DMS114 treated with DMSO at 0.1 percent for 48 hours (cell line): Measurements from ENCODE around the gene NUMA1.

Experiments used
- DNase-seq: peaks from one replicate; lab custom pipeline; 2025; ENCODE audit not compliant: unreplicated experiment; lab: John Stamatoyannopoulos, UW

Gene NUMA1

DNA sequence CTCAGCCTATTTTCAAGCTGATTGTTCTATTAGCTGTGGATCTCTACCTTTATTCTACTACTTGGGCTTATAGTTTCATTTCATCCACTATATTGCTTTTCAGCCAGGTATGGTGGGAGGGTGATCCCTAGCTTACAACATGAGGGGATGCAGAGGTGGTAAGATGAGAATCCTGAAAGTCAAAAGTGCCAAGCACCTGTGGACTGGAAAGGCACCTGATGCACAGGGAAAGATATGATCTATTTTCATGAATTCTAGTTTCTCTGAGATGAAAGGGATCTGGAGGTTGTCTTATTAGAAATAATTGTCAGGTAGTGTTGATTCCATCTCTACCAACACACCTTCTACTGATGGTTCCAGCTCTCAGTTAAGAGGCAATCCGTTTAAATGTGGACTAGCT is 103.3 kb downstream of the NUMA1 start:
- no peak for DNase-seq

DNA sequence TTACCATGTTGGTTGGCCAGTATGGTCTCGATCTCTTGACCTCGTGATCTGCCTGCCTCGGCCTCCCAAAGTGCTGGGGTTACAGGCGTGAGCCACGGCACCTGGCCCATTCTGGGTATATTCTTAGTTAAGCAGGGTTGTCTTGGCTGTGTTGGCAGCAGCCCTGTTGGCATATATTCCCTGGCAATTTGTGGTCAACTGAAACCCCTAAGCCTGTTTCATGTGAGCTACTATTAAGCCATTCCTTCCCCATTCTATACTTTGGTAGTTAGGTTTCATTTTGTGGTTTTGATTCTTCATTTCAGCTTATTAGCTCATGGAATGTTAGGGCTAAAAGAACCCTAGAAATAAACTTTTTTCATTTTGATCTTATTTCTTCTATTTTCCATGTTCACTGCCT is 103.8 kb downstream of the NUMA1 start:
- DNase-seq: no peak

DNA sequence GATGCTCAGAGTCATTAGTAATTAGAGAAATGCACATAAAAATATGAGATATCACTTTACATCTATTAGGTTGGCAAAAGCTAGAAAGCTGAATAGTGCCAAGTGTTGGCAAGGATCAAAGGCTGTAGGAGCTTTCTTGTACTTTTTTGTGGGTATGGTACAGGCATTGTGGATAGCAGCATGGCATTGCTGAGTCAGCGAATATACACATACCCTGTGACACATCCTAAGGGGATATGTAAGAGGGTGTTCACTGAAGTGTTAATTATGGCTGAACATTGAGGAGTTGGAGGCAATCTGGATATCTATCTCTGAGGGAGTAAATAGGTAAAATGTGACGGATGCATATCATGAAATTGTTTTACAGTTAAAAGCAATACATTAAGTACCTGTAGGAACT is 108.7 kb downstream of the NUMA1 start:
- no peak for DNase-seq

DNA sequence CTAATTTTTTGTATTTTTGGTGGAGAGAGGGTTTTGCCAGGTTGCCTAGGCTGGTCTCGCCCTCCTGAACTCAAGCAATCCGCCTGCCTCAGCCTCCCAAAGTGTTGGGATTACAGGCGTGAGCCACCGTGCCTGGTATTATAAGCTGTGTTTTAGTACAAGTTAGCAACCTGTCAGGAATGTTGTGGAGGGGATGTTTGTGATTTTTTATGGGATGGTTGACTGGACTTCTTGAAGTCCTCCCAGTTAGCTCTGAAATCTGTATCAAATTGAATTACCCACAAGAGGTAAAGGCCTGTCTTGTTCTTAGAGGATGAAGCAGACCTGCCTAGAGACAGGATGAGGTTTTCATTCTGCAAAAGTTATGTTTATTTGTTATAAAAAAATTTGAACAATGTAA is 115.7 kb downstream of the NUMA1 start:
- DNase-seq: no peak

DNA sequence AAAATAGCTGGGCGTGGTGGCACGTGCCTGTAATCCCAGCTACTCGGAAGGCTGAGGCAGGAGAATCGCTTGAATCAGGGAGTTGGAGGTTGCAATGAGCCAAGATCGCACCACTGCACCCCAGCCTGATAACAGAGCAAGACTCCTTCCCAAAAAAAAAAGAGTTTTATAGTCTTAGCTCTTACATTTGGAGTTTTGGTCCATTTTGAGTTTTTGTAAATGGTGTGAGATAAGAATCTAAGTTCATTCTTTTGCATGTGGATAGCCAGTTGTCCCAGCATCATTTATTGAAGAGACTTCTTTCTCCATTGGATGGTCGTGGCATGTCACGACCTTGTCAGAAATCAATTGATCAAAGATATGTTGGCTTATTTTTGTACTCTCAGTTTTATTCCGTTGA is 116.9 kb downstream of the NUMA1 start:
- DNase-seq: no peak

DNA sequence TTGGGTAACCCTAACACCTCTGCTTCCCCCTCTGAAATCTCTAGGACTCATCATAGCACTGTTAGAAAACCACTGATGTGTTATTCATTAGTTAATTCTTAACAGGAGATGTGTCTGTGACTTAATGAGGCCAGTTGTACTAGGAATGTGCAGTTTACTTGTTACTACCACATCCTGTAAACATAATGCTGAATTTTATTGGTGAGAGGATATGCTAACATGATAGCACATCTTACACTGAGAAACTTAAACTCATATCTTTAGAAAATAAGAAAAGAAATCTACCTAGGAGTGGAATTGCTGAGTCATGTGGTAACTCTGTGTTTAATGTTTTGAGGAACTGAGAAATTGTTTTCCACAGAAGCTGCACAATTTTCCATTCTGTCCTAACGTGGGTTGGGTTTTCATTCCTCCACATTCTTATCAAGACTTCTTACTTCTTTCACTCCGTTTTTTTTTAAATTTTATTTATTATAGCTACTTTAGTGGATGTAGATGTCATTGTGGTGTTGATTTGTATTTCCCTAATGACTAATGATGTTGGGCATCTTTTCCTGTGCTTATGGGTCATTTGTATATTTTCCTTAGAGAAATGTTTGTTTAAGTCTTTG is 117.8 kb downstream of the NUMA1 start:
- no peak for DNase-seq

DNA sequence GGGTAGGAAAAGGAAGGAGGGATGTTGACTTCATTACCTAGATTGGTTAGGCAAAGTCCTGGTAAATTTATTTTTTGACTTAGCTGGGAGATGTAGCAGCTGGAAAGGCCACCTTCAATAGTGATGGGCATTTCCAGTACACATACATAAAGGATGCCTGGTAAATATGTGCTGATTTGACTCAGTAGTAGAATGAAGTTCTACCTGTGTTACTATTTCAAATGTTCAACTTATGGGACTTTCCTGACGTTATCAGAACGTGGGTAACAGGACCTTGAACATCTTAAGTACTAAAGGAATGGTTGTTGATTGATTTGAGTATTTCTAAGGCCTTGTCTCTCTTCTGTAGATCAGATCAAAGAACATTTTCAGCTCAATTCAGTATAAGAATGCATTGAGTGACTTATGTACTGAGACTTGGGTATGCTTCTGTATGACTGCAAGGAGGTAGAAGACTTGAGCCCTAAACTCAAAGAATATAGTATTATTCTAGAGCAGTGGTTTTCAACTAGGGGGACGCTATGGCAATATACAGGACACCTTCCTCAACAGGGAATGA is 124.4 kb downstream of the NUMA1 start:
- DNase-seq: no peak
